ENCODE measurements around the gene WIPF1. TPM values are rescaled to one million over a fixed set of nuclear protein-coding genes. Genes with fewer than 3 reads are reported as not detected.

Gene WIPF1
- total and polyA plus RNA-seq, 7 donors = 9.0 to 51.0 (median 37.8) TPM

DNA sequence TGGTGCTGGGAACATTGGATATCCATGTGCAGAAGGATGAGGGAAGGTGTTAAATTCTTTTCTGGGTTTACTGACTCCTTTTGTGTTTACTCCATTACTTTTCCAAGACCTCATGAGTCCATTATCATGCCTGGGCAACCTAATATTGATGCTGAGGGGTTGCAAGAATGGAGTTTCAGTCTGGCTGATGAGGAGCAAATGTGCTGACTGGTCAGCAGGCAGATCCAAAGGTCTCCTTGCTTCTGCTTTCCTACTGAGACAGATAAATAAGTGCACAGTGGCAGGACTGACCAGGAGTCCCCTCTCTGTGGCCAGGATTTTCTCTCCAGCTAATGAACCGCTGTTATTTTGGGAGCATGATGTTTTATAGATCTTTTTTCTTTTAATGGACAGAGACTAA, 43.6 kb upstream of the WIPF1 start:
- Histone ChIP-seq H3K4me3 (no peak overlapping the region), H3K27me3 (no peaks in the 10 kb centered on the region), H3K27ac (no peak overlapping the region), H3K4me1 (peaks cover 0 to 8% (median 3%) of the 10 kb centered on the region in 4 donors), H3K9me3 (no peaks in the 10 kb centered on the region), H3K36me3 (no peaks in the 10 kb centered on the region)
- TF ChIP-seq CTCF (IDR thresholded peaks at IDR 0.05) (no peak), POLR2AphosphoS5 (IDR thresholded peaks at IDR 0.05) (no peak), EP300 (IDR thresholded peaks at IDR 0.05) (no peak), POLR2A (IDR thresholded peaks at IDR 0.05) (no peak)
- no peak for DNase-seq
- intact Hi-C loops (cut with DNase I) = no loop called here
- whole genome bisulfite sequencing, 2 donors = 88 to 98% methylated on average over 1 of the region's 1 CpG

GRCh38 chr2:174636987-174637386, 39.4 kb upstream of the WIPF1 start:
- intact Hi-C loops (cut with DNase I) = no loop called here
- H3K4me1 ChIP-seq = peaks cover 0 to 50% (median 37%) of the 10 kb centered on the region in 4 donors
- TF ChIP-seq CTCF (IDR thresholded peaks at IDR 0.05) (no peak), POLR2AphosphoS5 (IDR thresholded peaks at IDR 0.05) (no peak), POLR2A (IDR thresholded peaks at IDR 0.05) (no peak), EP300 (IDR thresholded peaks at IDR 0.05) (no peak)

GRCh38 chr2:174635776-174636404, 38.3 kb upstream of the WIPF1 start:
- H3K36me3 ChIP-seq = no peaks in the 10 kb centered on the region
- H3K27ac ChIP-seq = peak overlapping the region in 2 of 4 donors; percentile 75 to 78
- H3K4me1 ChIP-seq = peaks cover 0 to 61% (median 47%) of the 10 kb centered on the region in 4 donors
- TF ChIP-seq CTCF (IDR thresholded peaks at IDR 0.05) = no peak
- TF ChIP-seq EP300 (IDR thresholded peaks at IDR 0.05) = no peak
- TF ChIP-seq POLR2A (IDR thresholded peaks at IDR 0.05) = no peak
- TF ChIP-seq POLR2AphosphoS5 (IDR thresholded peaks at IDR 0.05) = no peak
- DNase-seq = no peak
- WGBS, 2 donors = 89 to 95% methylated on average over 3 of the region's 3 CpGs
- no peaks in the 10 kb centered on the region for H3K9me3 ChIP-seq
- intact Hi-C loops (cut with DNase I) = no loop called here
- H3K27me3 ChIP-seq = no peaks in the 10 kb centered on the region
- no peak overlapping the region for H3K4me3 ChIP-seq

More at GRCh38 chr2:174636987-174637386, 39.4 kb upstream of the WIPF1 start:
- no peak overlapping the region for H3K4me3 ChIP-seq
- 91 to 93% methylated on average over 1 of the region's 1 CpG for WGBS, 2 donors
- DNase-seq = no peak
- H3K27me3 ChIP-seq = no peaks in the 10 kb centered on the region
- H3K36me3 ChIP-seq = no peaks in the 10 kb centered on the region
- no peak overlapping the region for H3K27ac ChIP-seq
- no peaks in the 10 kb centered on the region for H3K9me3 ChIP-seq

DNA sequence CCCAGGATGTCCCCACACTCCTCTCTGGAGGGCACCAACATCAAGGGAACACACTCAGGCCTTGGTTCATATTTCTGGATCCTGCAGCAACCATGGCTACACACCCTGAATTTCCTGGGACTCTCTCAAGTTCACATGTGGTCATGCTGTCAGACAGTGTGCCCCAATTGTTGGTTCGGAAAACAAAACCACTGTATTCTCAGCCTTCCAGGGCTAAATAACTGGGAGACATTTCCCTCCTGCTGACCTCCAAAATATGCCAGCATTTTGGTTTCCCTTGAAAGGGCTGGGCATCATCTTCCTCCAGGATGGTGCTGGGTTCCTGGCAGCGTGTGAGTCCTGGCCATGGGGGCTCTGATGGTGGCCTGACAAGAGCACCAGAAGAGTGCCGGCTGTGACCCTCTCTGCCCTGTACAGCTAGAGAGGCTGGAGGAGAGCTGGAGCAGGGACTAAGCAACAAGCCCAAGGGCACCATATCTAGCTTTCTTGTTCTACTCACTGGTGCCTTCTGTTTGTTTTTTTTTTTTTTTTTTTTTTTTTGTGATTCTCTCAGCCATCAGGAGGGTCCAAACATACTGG, 37.5 kb upstream of the WIPF1 start:
- H3K27ac ChIP-seq = peak overlapping the region; percentile 62 to 78 (median 73)
- WGBS, 2 donors = 88 to 93% methylated on average over 3 of the region's 3 CpGs
- DNase-seq = no peak
- TF ChIP-seq CTCF (IDR thresholded peaks at IDR 0.05) (no peak), EP300 (IDR thresholded peaks at IDR 0.05) (no peak), POLR2AphosphoS5 (IDR thresholded peaks at IDR 0.05) (no peak), POLR2A (IDR thresholded peaks at IDR 0.05) (no peak)
- H3K4me1 ChIP-seq = peaks cover 0 to 68% (median 55%) of the 10 kb centered on the region in 4 donors
- intact Hi-C loops (cut with DNase I) = no loop called here
- no peak overlapping the region for H3K4me3 ChIP-seq
- no peaks in the 10 kb centered on the region for H3K27me3 ChIP-seq
- no peaks in the 10 kb centered on the region for H3K9me3 ChIP-seq
- H3K36me3 ChIP-seq = no peaks in the 10 kb centered on the region
